GM18909 (cell line): ENCODE measurements around the gene AKAP12.

Experiments
- ATAC-seq: cut with Tn5 transposase; IDR thresholded peaks from one replicate; pipeline ENCODE4 v1.9.1; 2021; ENCODE audit warnings: mild to moderate bottlenecking; ENCODE audit not compliant: unreplicated experiment, poor library complexity

AKAP12 gene, protein sequence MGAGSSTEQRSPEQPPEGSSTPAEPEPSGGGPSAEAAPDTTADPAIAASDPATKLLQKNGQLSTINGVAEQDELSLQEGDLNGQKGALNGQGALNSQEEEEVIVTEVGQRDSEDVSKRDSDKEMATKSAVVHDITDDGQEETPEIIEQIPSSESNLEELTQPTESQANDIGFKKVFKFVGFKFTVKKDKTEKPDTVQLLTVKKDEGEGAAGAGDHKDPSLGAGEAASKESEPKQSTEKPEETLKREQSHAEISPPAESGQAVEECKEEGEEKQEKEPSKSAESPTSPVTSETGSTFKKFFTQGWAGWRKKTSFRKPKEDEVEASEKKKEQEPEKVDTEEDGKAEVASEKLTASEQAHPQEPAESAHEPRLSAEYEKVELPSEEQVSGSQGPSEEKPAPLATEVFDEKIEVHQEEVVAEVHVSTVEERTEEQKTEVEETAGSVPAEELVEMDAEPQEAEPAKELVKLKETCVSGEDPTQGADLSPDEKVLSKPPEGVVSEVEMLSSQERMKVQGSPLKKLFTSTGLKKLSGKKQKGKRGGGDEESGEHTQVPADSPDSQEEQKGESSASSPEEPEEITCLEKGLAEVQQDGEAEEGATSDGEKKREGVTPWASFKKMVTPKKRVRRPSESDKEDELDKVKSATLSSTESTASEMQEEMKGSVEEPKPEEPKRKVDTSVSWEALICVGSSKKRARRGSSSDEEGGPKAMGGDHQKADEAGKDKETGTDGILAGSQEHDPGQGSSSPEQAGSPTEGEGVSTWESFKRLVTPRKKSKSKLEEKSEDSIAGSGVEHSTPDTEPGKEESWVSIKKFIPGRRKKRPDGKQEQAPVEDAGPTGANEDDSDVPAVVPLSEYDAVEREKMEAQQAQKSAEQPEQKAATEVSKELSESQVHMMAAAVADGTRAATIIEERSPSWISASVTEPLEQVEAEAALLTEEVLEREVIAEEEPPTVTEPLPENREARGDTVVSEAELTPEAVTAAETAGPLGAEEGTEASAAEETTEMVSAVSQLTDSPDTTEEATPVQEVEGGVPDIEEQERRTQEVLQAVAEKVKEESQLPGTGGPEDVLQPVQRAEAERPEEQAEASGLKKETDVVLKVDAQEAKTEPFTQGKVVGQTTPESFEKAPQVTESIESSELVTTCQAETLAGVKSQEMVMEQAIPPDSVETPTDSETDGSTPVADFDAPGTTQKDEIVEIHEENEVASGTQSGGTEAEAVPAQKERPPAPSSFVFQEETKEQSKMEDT (N-terminal part only)

GRCh38 chr6:151239603-151240035 is at the start of gene AKAP12:
AKAP12 (plus strand) TSS chr6:151239967; CDS start chr6:151240563, 596 bp downstream.
- no peak for ATAC-seq

- ATAC-seq = no peak
Measured at GRCh38 chr6:151191527-151191926, 48.2 kb upstream of the AKAP12 start.

DNA sequence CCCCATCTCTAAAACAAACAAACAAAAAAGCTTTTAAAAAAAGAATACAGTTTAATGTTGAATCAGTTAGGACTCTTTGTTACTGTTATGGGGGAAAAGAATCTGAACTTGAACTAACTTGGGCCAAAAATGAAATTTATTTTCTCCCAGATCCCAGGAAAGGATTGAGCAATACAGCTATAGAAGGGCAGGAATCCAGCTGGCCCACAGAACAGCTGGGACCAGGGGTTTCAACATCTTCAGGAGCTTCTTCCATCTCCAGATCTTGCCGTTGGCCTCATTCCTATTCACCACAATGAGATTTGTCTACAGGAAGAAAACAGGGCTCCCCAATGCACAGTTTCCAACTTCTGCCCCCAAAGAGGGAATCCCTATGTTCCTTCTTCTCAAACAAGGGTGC is 43.2 kb upstream of the AKAP12 start:
- ATAC-seq = no peak

- ATAC-seq = no peak
Measured at GRCh38 chr6:151197556-151197955, 42.2 kb upstream of the AKAP12 start.

DNA sequence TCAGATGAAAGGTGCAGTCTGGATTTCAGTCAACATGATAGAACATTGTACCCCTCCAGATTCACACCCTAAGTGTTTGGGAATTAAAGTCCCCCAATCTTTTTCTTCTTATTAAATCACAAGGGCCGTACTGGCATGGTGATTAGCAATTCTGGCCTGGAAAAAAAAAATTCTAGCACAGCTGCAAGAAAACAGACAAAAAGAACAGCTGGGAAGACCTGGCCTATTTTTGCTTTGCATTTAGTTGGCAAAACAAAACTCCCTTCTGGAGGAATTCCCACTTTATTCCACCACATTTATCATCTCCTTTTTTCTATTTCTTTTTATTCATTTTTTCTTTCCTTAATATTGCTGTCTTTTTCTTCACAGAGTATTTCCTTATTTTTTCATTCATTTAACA is 39.8 kb upstream of the AKAP12 start:
- no peak for ATAC-seq

DNA sequence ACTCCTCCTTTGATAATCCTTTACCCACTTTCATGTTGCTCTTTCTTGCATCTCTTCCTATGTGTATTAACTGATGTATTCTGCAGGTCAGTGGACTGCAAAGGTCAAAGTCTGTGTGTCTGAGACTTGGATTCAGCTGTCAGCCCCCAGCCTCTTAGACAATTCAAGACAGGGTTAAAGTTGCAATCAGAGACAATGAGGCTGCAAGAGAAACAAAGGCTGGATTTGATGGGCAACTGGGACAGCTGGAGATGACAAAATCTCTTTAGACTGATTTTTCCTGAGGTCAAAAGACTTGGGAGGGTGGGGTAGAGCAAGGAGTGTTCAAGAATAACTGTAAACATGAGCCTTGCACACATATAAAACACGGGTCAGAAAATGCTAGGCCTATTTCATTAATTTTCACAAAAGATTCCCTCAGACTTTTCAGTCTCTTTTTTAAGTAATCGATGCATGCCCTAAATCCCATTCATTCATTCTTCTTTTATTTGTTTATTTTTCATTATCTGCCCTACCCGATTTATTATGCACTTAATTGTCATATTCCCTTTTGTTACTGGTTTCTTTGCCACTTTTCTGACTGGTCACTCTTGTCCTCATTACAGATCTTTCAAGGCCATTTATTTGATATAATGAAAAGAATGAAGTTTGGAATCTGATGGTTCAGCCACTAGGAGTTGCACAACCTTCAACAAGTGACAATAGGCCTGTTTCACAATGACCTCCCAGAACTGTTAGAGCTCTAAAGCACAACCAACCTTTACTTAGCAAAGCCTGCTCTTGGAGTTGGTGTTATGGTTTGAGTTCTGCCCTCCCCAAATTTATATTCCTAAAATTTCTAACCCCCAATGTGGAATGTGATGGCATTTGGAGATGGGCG is 33.8 kb upstream of the AKAP12 start:
- no peak for ATAC-seq

DNA sequence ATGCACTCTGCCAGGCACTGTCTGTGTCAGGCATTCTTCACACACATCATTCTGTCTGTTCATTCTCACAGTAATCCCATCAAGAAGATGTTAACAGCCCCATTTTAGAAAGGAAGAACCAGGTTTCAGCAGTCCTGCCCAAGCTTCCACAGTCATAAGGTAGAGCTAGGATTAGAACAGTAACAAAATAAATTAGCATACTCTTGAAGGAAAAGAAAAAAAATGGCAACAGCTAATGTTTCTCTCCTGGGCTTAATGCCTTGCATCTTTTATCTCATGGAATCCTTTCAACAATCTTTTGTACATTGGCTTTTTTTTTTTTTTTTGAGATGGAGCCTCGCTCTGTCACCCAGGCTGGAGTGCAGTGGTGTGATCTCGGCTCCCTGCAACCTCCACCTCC is 32.1 kb upstream of the AKAP12 start:
- no peak for ATAC-seq

GRCh38 chr6:151209071-151209831 is 30.5 kb upstream of the AKAP12 start:
- ATAC-seq = no peak

DNA sequence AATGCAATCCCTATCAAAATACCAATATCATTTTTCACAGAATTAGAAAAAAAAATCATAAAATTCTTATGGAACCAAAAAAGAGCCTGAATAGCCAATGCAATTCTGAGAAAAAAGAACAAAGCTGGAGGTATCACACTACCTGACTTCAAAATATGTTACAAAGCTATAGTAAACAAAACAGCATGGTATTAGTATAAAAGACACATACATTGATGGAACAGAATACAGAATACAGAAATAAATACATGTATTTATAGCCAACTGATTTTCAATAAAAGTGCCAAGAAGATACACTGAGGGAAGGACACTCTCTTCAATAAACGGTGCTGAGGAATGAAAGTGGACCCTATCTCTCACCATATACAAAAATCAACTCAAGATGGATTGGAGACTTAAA is 28.7 kb upstream of the AKAP12 start:
- no peak for ATAC-seq

GRCh38 chr6:151213352-151213751 is 26.4 kb upstream of the AKAP12 start:
- ATAC-seq = no peak

DNA sequence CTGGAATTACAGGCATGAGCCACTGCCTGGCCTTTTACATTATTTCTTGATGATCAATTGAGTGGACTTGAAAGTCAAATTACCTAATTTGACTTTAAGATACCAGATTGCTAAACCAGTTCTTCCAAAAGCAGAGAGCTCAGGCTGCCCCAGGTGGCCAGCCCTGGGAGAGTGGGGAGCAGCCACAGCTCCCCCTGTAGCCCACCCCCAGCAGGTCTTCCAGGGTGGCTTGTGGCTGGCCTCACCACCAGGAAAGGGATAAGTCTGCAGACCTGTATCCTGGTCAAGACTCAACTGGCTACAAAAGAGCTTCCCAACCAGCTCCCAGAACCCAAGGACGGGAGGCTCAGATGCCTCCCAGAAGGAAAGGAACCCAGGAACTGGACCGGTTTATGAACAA is 23.8 kb upstream of the AKAP12 start:
- ATAC-seq = no peak

GRCh38 chr6:151216804-151217203 is 23.0 kb upstream of the AKAP12 start:
- ATAC-seq = no peak

- ATAC-seq = no peak
Measured at GRCh38 chr6:151219192-151219591, 20.6 kb upstream of the AKAP12 start.

DNA sequence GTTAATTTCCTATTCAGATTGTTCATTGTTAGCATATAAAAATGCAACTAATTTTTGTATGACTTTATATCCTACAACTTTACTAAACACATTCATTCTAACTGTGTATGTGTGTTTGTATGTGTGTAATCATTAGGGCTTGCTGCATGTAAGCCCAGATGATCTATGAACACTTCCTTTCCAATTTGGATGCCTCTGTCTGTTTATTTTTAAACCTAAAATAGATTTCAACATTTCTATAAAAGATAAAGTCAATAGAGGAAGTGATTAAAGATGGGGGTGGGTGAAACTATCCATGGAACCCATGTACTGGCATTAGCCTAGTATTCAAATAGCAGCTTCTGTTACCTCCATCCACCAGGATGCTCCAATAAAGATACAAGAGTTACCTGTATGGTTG is 15.7 kb upstream of the AKAP12 start:
- no peak for ATAC-seq

DNA sequence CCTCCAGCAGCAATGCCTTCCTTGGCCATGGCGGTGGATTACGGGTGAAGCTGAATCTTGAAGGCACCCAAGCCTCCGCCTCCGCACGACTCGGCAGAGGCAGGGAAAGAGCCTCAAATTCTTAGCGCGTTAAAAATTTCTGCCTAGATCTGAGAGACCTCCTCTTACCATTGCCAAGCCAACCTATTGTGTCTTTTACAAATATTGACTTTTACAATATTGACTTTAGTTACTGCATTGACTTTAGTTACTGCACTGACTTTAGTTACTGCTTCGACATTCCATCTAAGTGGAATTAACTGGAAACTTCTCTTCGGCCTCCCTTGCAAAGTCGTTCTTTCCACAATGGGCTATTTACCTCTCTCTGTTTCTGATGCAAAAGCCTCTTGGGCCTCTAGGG is 13.8 kb upstream of the AKAP12 start:
- ATAC-seq = no peak

- no peak for ATAC-seq
Measured at GRCh38 chr6:151228788-151229400, 10.9 kb upstream of the AKAP12 start.

DNA sequence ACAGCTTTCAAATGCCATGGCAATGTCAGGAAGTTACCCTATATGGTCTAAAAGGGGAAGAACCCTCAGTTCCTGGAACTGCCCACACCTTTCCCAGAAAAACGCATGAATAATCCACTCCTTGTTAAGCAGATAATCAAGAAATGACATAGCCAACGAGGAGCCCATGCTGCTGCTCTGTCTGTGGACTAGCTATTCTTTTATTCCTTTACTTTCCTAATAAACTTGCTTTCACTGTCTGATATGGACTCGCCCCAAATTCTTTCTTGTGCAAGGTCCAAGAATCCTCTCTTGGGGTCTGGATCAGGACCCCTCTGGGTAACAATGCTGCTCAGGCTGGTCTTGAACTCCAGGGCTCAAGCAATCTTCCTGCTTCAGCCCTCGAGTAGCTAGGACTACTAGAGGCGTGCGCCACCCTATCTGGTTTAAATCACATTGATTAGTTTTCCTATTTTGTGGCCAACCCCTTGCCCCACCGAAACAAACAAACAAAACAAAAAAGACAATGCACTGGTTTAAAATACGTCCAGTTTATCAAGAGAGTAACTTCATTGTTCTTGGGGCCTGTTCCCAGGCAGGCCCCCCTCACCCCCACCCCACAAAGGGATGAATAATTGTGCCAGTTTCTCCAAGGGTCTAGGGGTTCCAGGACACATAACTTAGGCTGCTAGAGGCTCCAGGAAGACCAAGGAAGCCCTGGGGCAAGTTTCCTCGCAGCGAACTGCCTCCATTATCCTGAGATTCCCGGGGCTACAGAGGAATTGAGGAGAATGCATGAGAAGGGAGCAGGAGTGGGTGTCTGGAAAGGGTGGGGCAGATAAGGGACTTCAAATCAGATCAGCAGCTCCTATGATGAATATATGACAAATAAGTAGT is 10.1 kb upstream of the AKAP12 start:
- no peak for ATAC-seq

DNA sequence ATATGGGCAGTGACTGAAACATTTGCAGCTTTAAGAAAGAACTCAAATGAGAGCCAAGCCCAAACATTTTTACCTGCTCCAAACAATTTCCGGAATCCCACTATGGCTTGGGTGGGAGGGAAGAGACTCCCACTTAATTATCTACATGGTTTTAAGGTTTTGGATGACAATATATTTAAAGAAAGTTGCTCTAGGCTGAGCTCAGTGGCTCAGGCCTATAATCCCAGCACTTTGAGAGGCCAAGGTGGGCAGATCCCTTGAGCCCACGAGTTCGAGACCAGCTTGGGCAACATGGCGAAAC is 9.5 kb upstream of the AKAP12 start:
- ATAC-seq = no peak
